HEK293 (cell line): Measurements from ENCODE around the gene UGGT1.

Experiments used
- CTCF ChIP-seq: fragments of 450-650 bp; formaldehyde crosslinking; IDR thresholded peaks from 2 replicates; pipeline ENCODE4 v1.5.1; 2016; ENCODE audit warnings: missing biosample characterization, missing genetic modification characterization
- KLF9 ChIP-seq: fragments of 450-650 bp; formaldehyde crosslinking; IDR thresholded peaks from 2 replicates; pipeline ENCODE4 v1.5.1; 2016; ENCODE audit warnings: missing biosample characterization, missing genetic modification characterization, low read depth
- MEIS1 ChIP-seq: sonication (generic); formaldehyde crosslinking; IDR thresholded peaks from 2 replicates; pipeline ENCODE4 v1.8.1; 2022; ENCODE audit warnings: missing genetic modification reagents, mild to moderate bottlenecking, borderline replicate concordance
- PBX3 ChIP-seq: sonication (generic); formaldehyde crosslinking; IDR thresholded peaks from 2 replicates; pipeline ENCODE4 v1.8.1; 2022; ENCODE audit warnings: mild to moderate bottlenecking, moderate library complexity, missing genetic modification reagents
- REPIN1 ChIP-seq: fragments of 450-650 bp; formaldehyde crosslinking; IDR thresholded peaks from 2 replicates; pipeline ENCODE4 v1.5.1; 2017; ENCODE audit warnings: missing biosample characterization, missing genetic modification characterization, low read depth
- REST ChIP-seq: fragments of 450-650 bp; formaldehyde crosslinking; IDR thresholded peaks from 2 replicates; pipeline ENCODE4 v1.5.1; 2016; ENCODE audit warnings: missing biosample characterization, missing genetic modification characterization
- TCF7L2 ChIP-seq: IDR thresholded peaks from 2 replicates; pipeline ENCODE4 v1.6.1; 2011; ENCODE audit warnings: low read depth, mild to moderate bottlenecking, inconsistent platforms, low read length, moderate library complexity, borderline replicate concordance
- ZBTB10 ChIP-seq: fragments of 450-650 bp; formaldehyde crosslinking; IDR thresholded peaks from 2 replicates; pipeline ENCODE4 v1.5.1; 2016; ENCODE audit warnings: missing biosample characterization, missing genetic modification characterization
- ZNF23 ChIP-seq: fragments of 450-650 bp; formaldehyde crosslinking; IDR thresholded peaks from 2 replicates; pipeline ENCODE4 v1.5.1; 2016; ENCODE audit warnings: missing biosample characterization, missing genetic modification characterization, borderline replicate concordance
- ZNF544 ChIP-seq: fragments of 450-650 bp; formaldehyde crosslinking; IDR thresholded peaks from 2 replicates; pipeline ENCODE4 v1.5.0; 2017; ENCODE audit warnings: missing biosample characterization, missing genetic modification characterization
- ZNF692 ChIP-seq: fragments of 450-650 bp; formaldehyde crosslinking; IDR thresholded peaks from 2 replicates; pipeline ENCODE4 v1.5.1; 2016; ENCODE audit warnings: missing biosample characterization, missing genetic modification characterization

GRCh38 chr2:128219891-128220290 lies 128.9 kb downstream of the UGGT1 start:
- TF ChIP-seq CTCF (tag by site-specific recombination) (no peak), MEIS1 (CRISPR knock-in tag) (no peak), ZNF692 (no peak), ZNF544 (no peak), PBX3 (CRISPR knock-in tag) (no peak), ZNF23 (no peak), TCF7L2 (no peak), ZBTB10 (tag by site-specific recombination) (no peak), REST (tag by site-specific recombination) (no peak), KLF9 (no peak), REPIN1 (tag by site-specific recombination) (no peak)
